B cell (primary cell): ENCODE data around the gene DNAJC1. TPM values are rescaled to one million over a fixed set of nuclear protein-coding genes. Genes with fewer than 3 reads are reported as not detected.

Experiments
- ATAC-seq: fragments of 200-7000 bp; cut with Tn5 transposase; one replicate; pipeline ENCODE4 v1.10.0; 2021; ENCODE audit warnings: low read depth, mild to moderate bottlenecking, moderate number of reproducible peaks, moderate library complexity
- CTCF ChIA-PET: fragments of 350-600 bp; sonication (Branson Sonifier 250); formaldehyde crosslinking; loops from one replicate; lab custom pipeline; 2021; ENCODE audit warnings: antibody characterized with exemption, inconsistent platforms; lab: Charles Lee
- POLR2A ChIA-PET: fragments of 350-600 bp; sonication (Branson Sonifier 250); formaldehyde crosslinking; loops from one replicate; lab custom pipeline; 2021; ENCODE audit warnings: antibody characterized with exemption; lab: Charles Lee
- DNase-seq: peaks from one replicate; pipeline ENCODE4 v3.0.0; 2013
- H2AFZ ChIP-seq: 2 replicates; pipeline ENCODE4 v1.6.1; 2012; ENCODE audit warnings: mild to moderate bottlenecking, low read depth, low read length; ENCODE audit not compliant: insufficient read depth, poor library complexity, severe bottlenecking
- H3K27ac ChIP-seq, 2 donors: 1 replicate in 1 of 2; 2 replicates in 1 of 2; pipeline ENCODE4 v1.5.1; 2012 to 2013; ENCODE audit warnings: low read length in 2 of 2, mild to moderate bottlenecking in 2 of 2, moderate library complexity in 1 of 2
- H3K27me3 ChIP-seq, 4 experiments: fragments of 200-600 bp in 1 of 4; sonication (generic) in 1 of 4; replicated peaks in 1 of 4; 1 replicate in 2 of 4; 2 replicates in 2 of 4; pipeline versions ENCODE4 v1.6.1 to v1.7.0; 2013 to 2016; ENCODE audit warnings: low read length in 3 of 4, mild to moderate bottlenecking in 2 of 4, mixed read lengths in 1 of 4, moderate library complexity in 1 of 4; ENCODE audit not compliant: insufficient read depth in 4 of 4, control insufficient read depth in 3 of 4; ENCODE audit errors: control extremely low read depth in 1 of 4
- H3K36me3 ChIP-seq, 2 experiments: replicated peaks in 1 of 2; 1 replicate in 1 of 2; 2 replicates in 1 of 2; pipeline versions ENCODE4 v1.6.1 to v1.7.1; 2013; ENCODE audit warnings: low read length in 1 of 2; ENCODE audit not compliant: insufficient read depth in 2 of 2, control insufficient read depth in 1 of 2; ENCODE audit errors: control extremely low read depth in 1 of 2, extremely low read depth in 1 of 2
- H3K4me1 ChIP-seq, 2 donors: fragments of 200-600 bp in 1 of 2; sonication (generic) in 1 of 2; 1 replicate in 1 of 2; 2 replicates in 1 of 2; pipeline versions ENCODE4 v1.5.1 to v1.6.1; 2013 to 2017; ENCODE audit warnings: low read length in 2 of 2; ENCODE audit not compliant: control insufficient read depth in 2 of 2, insufficient read depth in 2 of 2
- H3K4me2 ChIP-seq: replicated peaks from 2 replicates; pipeline ENCODE3; 2012; ENCODE audit warnings: mild to moderate bottlenecking, low read depth, low read length; ENCODE audit not compliant: poor library complexity, severe bottlenecking
- H3K4me3 ChIP-seq, 5 experiments: fragments of 200-600 bp in 1 of 5; sonication (generic) in 1 of 5; 1 replicate in 3 of 5; 2 replicates in 2 of 5; pipeline versions ENCODE4 v1.5.1 to v1.7.0; 2011 to 2016; ENCODE audit warnings: low read length in 4 of 5, mild to moderate bottlenecking in 4 of 5, low read depth in 2 of 5, control low read depth in 1 of 5, moderate library complexity in 1 of 5; ENCODE audit not compliant: insufficient read depth in 1 of 5; ENCODE audit errors: control extremely low read depth in 1 of 5, extremely low read depth in 1 of 5
- H3K79me2 ChIP-seq: fragments of 200-600 bp; sonication (generic); one replicate; pipeline ENCODE4 v1.6.0; 2016; ENCODE audit warnings: low read length; ENCODE audit not compliant: control insufficient read depth, insufficient read depth
- H3K9ac ChIP-seq: fragments of 200-600 bp; sonication (generic); 2 replicates; pipeline ENCODE4 v1.6.1; 2017; ENCODE audit warnings: mild to moderate bottlenecking, low read length, moderate library complexity
- H3K9me3 ChIP-seq, 3 donors: one replicate each; pipeline versions ENCODE4 v1.6.1 to v1.7.1; 2013; ENCODE audit warnings: low read length in 2 of 3; ENCODE audit not compliant: control insufficient read depth in 2 of 3, insufficient read depth in 1 of 3; ENCODE audit errors: control extremely low read depth in 1 of 3
- H4K20me1 ChIP-seq: 2 replicates; pipeline ENCODE4 v1.6.0; 2012; ENCODE audit warnings: mild to moderate bottlenecking, low read length; ENCODE audit not compliant: insufficient read depth, control insufficient read depth, poor library complexity, severe bottlenecking
- H3K27ac Mint-ChIP-seq: one replicate; pipeline ENCODE4 v1.8.0; 2021; ENCODE audit warnings: mixed read lengths
- H3K27me3 Mint-ChIP-seq: one replicate; pipeline ENCODE4 v1.8.0; 2021; ENCODE audit warnings: mixed read lengths
- H3K4me1 Mint-ChIP-seq: one replicate; pipeline ENCODE4 v1.8.0; 2021; ENCODE audit warnings: mixed read lengths
- H3K4me3 Mint-ChIP-seq: one replicate; pipeline ENCODE4 v1.8.0; 2021; ENCODE audit warnings: mixed read lengths
- H3K9me3 Mint-ChIP-seq: one replicate; pipeline ENCODE4 v1.8.0; 2022; ENCODE audit warnings: mixed read lengths; ENCODE audit not compliant: insufficient read depth
- EZH2 ChIP-seq: IDR thresholded peaks from 2 replicates; pipeline ENCODE4 v1.6.1; 2012; ENCODE audit warnings: borderline replicate concordance, low read depth, mild to moderate bottlenecking, moderate library complexity, low read length; ENCODE audit not compliant: insufficient read depth, poor library complexity, severe bottlenecking
- WGBS: methylation state at CpG from one replicate; pipeline ENCODE4 v1.1.5; 2013; ENCODE audit warnings: missing lambda C conversion rate; ENCODE audit not compliant: insufficient coverage; 5-methylcytosine and 5-hydroxymethylcytosine counted together
- intact Hi-C: fragments of 100-400 bp; cut with micrococcal nuclease; formaldehyde crosslinking; loops from one replicate; pipeline ENCODE4 v1.10.0; 2022
- polyA plus RNA-seq: library from polyadenylated mRNA; depleted of rRNA; stranded (reverse); fragments of >200 nt; gene quantifications from 2 replicates; pipeline ENCODE4 v1.2.3, GENCODE V29; 2012
- total RNA-seq, 2 donors: library from RNA; stranded (reverse); fragments of 120-200 nt in 1 of 2; gene quantifications; 1 replicate in 1 of 2; 2 replicates in 1 of 2; pipeline versions ENCODE4 v1.2.3 to v1.2.4, GENCODE V29; 2013 to 2022
- TF ChIP-seq, protein P1 (sequence below): fragments of 200-600 bp; IDR thresholded peaks from one replicate; pipeline ENCODE4 v1.8.0; 2022; ENCODE audit warnings: antibody characterized with exemption, mild to moderate bottlenecking

Gene DNAJC1
- total and polyA plus RNA-seq, 2 donors (not counting 1 experiment from before 2014, with no cell fraction given): 9.4 to 15.4 TPM

DNA sequence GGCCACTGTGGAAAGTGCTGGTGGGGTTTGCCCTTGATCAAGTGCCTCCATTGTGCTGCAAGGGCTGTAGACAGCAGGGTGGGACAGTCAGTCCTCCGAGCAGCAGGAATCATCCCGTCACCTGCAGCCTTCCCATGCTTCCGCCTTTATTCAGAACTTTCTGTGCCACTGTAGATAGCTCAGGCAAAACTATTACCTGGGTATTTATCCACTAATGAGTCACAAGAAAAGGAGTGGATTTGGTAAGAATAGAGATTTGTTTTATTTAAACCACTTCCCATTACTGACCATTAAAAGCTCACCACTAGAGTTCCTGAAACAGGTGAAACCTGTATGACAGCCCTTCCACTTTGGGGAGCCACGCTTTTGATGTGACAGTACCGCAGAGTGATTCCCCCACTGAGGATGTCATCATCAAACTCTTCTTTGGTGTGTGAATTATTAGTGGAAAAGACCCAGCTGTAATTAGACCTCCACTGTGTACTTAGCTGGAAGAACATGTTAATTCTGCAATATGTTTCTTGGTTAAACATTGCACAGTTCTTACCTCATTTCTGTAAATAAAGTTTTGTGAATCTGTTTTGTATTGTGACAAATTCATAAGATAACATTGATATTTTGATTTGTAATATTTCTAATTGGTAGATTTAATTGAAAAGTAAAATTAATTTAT is 260.7 kb downstream of the DNAJC1 start:
- TF ChIP-seq EZH2: no peak
- TF ChIP-seq, protein P1, sequence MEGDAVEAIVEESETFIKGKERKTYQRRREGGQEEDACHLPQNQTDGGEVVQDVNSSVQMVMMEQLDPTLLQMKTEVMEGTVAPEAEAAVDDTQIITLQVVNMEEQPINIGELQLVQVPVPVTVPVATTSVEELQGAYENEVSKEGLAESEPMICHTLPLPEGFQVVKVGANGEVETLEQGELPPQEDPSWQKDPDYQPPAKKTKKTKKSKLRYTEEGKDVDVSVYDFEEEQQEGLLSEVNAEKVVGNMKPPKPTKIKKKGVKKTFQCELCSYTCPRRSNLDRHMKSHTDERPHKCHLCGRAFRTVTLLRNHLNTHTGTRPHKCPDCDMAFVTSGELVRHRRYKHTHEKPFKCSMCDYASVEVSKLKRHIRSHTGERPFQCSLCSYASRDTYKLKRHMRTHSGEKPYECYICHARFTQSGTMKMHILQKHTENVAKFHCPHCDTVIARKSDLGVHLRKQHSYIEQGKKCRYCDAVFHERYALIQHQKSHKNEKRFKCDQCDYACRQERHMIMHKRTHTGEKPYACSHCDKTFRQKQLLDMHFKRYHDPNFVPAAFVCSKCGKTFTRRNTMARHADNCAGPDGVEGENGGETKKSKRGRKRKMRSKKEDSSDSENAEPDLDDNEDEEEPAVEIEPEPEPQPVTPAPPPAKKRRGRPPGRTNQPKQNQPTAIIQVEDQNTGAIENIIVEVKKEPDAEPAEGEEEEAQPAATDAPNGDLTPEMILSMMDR: no peak
- Histone ChIP-seq H4K20me1 (no peaks in the 10 kb centered on the region), H3K9me3 (no peaks in the 10 kb centered on the region), H3K9ac (no peak overlapping the region), H3K36me3 (peaks cover 2 to 56% of the 10 kb centered on the region in 2 experiments), H3K79me2 (no peaks in the 10 kb centered on the region), H3K4me1 (no peaks in the 10 kb centered on the region), H3K27me3 (no peaks in the 10 kb centered on the region), H2AFZ (no peak overlapping the region), H3K27ac (no peak overlapping the region), H3K4me3 (no peak overlapping the region), H3K4me2 (no peak overlapping the region)
- POLR2A ChIA-PET: no interaction called here
- CTCF ChIA-PET: no interaction called here
- Mint-ChIP-seq H3K4me3 (no peak overlapping the region), H3K9me3 (no peaks in the 10 kb centered on the region), H3K27me3 (no peaks in the 10 kb centered on the region), H3K4me1 (peaks cover 6% of the 10 kb centered on the region), H3K27ac (no peak overlapping the region)
- 83% methylated on average over 1 of the region's 5 CpGs for WGBS
- intact Hi-C loops: no loop called here
- DNase-seq (no peak), ATAC-seq (no peak)

DNA sequence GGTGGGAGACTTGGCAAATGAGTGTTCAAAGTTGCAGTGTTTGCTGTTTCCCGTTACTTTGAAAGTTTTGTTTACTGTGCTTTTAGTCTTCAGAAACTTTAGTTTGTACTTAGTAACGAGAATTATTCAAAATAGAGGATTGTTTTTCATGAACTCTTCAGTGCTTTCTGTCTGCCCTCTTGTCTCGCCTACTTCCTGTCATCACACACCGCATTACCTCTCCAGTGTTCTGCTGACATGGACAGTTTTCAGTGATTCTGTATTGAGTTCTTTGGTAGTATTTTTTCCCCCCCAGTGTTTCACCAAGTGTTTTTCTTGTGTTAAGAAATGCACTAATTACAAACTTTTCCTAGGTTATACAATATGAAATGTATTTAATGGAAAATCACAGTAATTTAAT is 262.5 kb downstream of the DNAJC1 start:
- intact Hi-C loops: no loop called here
- TF ChIP-seq, protein P1: no peak
- no peak for TF ChIP-seq EZH2
- Mint-ChIP-seq H3K27me3 (no peaks in the 10 kb centered on the region), H3K4me3 (no peak overlapping the region), H3K4me1 (peaks cover 6% of the 10 kb centered on the region), H3K9me3 (no peaks in the 10 kb centered on the region), H3K27ac (no peak overlapping the region)
- Histone ChIP-seq H3K4me2 (no peak overlapping the region), H2AFZ (no peak overlapping the region), H3K79me2 (no peaks in the 10 kb centered on the region), H3K4me1 (no peaks in the 10 kb centered on the region), H3K4me3 (no peak overlapping the region), H3K9ac (no peak overlapping the region), H3K36me3 (peaks cover 2 to 67% of the 10 kb centered on the region in 2 experiments), H4K20me1 (no peaks in the 10 kb centered on the region), H3K9me3 (no peaks in the 10 kb centered on the region), H3K27ac (no peak overlapping the region), H3K27me3 (no peaks in the 10 kb centered on the region)
- WGBS: 100% methylated on average over 1 of the region's 4 CpGs
- POLR2A ChIA-PET: no interaction called here
- CTCF ChIA-PET: interaction anchor here (1.5 kb wide), 1 partner anchor 9 kb away, joined by 5 read pairs; no protein-coding TSS in a partner anchor
- DNase-seq (no peak), ATAC-seq (no peak)
